Measurements from ENCODE around the gene MED13L.
"Not testable (repeated sequence)": the region's sequence is repeated elsewhere in the genome, so short reads cannot be mapped to it uniquely, and the experiment has no call there.

The MED13L gene

DNA sequence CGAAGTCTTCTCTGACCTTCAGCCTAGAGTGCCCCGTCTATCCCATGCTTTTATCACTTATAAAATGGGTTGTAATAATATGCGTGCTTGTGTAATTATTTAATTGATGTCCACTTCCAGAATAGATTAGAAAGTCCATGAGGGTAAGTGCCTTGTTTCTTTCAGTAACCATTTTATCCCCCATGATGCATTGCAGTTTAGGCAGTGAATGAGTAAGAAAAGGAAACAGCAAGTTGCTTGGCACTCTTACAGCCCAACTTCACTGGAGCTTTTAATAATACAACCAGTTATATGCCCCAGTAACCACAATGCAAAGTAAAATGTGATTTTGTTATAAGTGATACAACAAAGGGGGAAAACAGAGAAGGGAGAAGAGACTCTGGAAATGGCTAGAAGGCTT is 287.3 kb downstream of the MED13L start:
- H3K27me3 ChIP-seq (ENCODE audit: control insufficient read depth, insufficient read depth, low read length), result no peaks in the 10 kb centered on the region
- no peak overlapping the region for H3K9ac ChIP-seq (ENCODE audit: low read depth, low read length)
- H3K4me3 ChIP-seq (ENCODE audit: low read depth, low read length), result no peak overlapping the region
- no peak overlapping the region for H3K27ac ChIP-seq (ENCODE audit: low read depth, low read length)
- H3K36me3 ChIP-seq (ENCODE audit: control insufficient read depth, insufficient read depth, low read length), result peaks cover 63% of the 10 kb centered on the region
- no peaks in the 10 kb centered on the region for H3K9me3 ChIP-seq (ENCODE audit: control insufficient read depth, insufficient read depth, low read length)
- 0 out of 2 replicates have a peak, but pooled peaks cover 12% of the 10 kb centered on the region for H3K4me1 ChIP-seq (ENCODE audit: control insufficient read depth, insufficient read depth, low read length)

DNA sequence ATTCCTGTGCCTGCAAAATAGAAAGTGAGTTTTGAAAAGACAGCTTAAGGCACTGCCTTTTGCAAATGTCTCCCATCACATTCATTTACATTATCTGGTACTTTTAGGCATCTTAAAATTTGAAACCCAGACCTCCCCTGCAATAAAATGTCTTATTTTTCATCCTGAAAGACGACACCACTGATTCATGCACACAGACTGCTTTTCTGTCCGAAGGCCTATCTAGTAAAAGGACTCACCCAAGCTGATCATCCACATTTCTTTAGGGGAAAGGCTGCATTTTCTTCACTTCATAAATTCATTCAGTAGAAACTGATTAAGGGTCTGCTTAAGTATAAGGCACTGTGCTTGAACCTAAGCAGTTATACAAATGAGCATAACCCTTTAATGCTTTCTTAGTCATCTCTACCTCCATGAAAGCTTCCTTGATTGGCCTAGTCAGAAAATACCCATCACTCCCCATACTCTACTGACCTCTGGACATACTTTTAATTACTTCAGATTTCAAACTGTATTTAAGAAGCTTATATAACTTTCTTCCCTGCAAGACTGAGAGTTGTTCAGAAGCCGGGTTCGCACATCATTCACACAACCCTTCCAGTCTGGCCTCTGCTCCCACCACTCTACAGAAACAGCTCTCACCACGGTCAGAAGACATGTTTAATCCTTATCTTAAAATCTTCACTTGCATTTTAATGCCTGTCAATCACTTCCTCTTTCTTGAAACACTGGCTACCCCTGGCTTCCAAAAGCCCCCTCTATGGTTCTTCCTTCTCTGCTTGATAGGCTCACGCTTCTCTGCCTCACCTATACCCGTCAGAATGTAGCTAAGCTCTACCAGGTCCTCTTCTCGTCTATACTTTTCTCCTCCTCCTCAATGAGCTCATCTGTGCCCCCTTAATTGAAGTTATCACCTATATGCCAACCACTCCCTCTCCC is 288.6 kb downstream of the MED13L start:
- Histone ChIP-seq H3K27me3 (ENCODE audit: control insufficient read depth, insufficient read depth, low read length) (no peaks in the 10 kb centered on the region), H3K27ac (ENCODE audit: low read depth, low read length) (peak overlapping the region; percentile 66), H3K4me1 (ENCODE audit: control insufficient read depth, insufficient read depth, low read length) (0 out of 2 replicates have a peak, but pooled peaks cover 12% of the 10 kb centered on the region), H3K36me3 (ENCODE audit: control insufficient read depth, insufficient read depth, low read length) (peaks cover 58% of the 10 kb centered on the region), H3K9me3 (ENCODE audit: control insufficient read depth, insufficient read depth, low read length) (no peaks in the 10 kb centered on the region), H3K9ac (ENCODE audit: low read depth, low read length) (no peak overlapping the region), H3K4me3 (ENCODE audit: low read depth, low read length) (no peak overlapping the region)

DNA sequence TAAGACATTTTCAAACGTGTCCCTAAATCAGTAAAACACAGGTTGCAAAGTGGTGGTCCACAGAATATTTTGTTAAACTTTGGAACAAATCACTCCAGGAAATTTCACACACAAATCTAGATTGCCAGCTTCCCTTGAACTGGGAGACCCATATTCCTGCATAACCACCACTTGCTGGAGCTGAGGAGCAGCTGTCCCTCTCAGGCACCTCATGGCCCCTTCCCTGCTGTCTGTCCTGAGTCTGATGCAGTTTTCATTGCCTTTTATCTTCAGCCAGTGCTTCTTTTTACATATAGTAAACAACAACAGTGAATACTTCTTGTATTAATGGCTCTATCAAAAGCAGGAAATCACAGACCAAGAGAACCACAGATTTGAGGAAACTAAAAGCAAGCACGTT is 289.3 kb downstream of the MED13L start:
- Histone ChIP-seq H3K9ac (ENCODE audit: low read depth, low read length) (no peak overlapping the region), H3K27ac (ENCODE audit: low read depth, low read length) (peak overlapping the region; percentile 66), H3K4me3 (ENCODE audit: low read depth, low read length) (no peak overlapping the region), H3K36me3 (ENCODE audit: control insufficient read depth, insufficient read depth, low read length) (peaks cover 57% of the 10 kb centered on the region), H3K9me3 (ENCODE audit: control insufficient read depth, insufficient read depth, low read length) (no peaks in the 10 kb centered on the region), H3K4me1 (ENCODE audit: control insufficient read depth, insufficient read depth, low read length) (0 out of 2 replicates have a peak, but pooled peaks cover 12% of the 10 kb centered on the region), H3K27me3 (ENCODE audit: control insufficient read depth, insufficient read depth, low read length) (no peaks in the 10 kb centered on the region)

DNA sequence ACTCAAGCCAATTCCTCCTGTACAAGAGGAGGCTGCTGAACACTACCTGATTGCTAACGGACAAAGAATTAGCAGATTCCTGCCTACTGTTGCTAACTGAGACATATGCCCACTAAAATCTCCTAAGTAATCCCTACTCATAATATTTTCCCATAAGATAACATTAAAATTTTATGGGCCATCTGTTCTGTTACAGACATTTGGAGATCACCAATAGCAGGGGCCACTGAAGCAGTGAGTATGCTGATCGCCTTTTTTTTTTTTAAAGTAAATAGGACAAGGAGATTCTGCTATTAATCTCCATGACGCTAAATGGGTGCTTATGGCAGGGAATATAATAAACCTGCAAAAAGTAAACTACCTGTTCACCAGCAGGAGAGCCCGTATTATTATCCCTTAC is 292.9 kb downstream of the MED13L start:
- no peaks in the 10 kb centered on the region for H3K27me3 ChIP-seq (ENCODE audit: control insufficient read depth, insufficient read depth, low read length)
- H3K4me1 ChIP-seq (ENCODE audit: control insufficient read depth, insufficient read depth, low read length), result peaks cover 19% of the 10 kb centered on the region; the same call in 1 of the 2 replicates
- H3K36me3 ChIP-seq (ENCODE audit: control insufficient read depth, insufficient read depth, low read length), result peaks cover 61% of the 10 kb centered on the region
- no peak overlapping the region for H3K27ac ChIP-seq (ENCODE audit: low read depth, low read length)
- H3K4me3 ChIP-seq (ENCODE audit: low read depth, low read length), result no peak overlapping the region
- no peaks in the 10 kb centered on the region for H3K9me3 ChIP-seq (ENCODE audit: control insufficient read depth, insufficient read depth, low read length)
- H3K9ac ChIP-seq (ENCODE audit: low read depth, low read length), result no peak overlapping the region

DNA sequence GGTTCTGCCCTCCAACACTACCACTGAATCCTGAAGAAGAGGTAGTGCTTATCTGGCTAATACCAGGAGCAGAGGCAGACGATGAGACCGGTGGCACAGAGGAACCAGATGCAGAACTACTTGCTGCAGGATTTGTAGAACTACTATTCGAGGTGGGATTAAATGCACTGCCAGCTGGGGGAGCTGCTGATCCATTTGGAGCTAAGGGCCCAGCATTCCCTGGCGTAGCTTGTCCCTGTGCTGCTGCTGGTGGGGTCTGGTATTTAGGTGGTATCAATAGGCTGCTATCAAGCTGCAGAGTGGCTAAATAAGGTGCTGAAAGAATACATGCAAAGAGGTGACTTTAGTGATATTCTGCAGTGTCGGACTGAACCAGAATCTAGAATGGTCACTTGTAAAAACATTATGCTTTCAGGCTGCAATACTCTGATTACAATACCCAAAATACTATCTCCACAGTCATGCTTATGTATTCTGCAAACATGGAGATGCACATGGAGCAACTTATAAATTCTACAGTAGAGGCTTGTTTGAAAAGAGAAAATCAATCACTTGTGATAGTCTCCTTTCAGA is 294.2 kb downstream of the MED13L start:
- Histone ChIP-seq H3K27me3 (ENCODE audit: control insufficient read depth, insufficient read depth, low read length) (no peaks in the 10 kb centered on the region), H3K27ac (ENCODE audit: low read depth, low read length) (no peak overlapping the region), H3K9me3 (ENCODE audit: control insufficient read depth, insufficient read depth, low read length) (no peaks in the 10 kb centered on the region), H3K4me3 (ENCODE audit: low read depth, low read length) (no peak overlapping the region), H3K9ac (ENCODE audit: low read depth, low read length) (no peak overlapping the region), H3K4me1 (ENCODE audit: control insufficient read depth, insufficient read depth, low read length) (peaks cover 15% of the 10 kb centered on the region; the same call in 1 of the 2 replicates), H3K36me3 (ENCODE audit: control insufficient read depth, insufficient read depth, low read length) (peaks cover 63% of the 10 kb centered on the region)

DNA sequence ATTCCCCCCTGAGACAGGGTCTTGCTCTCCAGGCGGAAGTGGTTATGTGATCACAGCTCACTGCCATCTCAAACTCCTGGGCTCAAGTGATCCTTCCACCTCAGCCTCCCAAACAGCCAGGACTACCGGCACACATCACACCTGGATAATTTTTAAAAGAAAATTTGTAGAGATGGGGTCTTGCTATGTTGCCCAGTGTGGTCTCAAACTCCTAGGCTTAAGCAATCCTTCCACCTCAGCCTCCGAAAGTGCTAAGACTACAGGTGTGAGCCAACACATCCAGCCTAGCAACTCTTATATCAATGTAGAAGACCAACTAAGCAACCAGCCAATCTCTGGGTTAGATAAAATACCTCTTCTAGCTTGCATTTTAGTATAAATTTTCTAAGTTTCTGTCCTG is 297.2 kb downstream of the MED13L start:
- Histone ChIP-seq H3K9me3 (ENCODE audit: control insufficient read depth, insufficient read depth, low read length) (no peaks in the 10 kb centered on the region), H3K36me3 (ENCODE audit: control insufficient read depth, insufficient read depth, low read length) (peaks cover 51% of the 10 kb centered on the region), H3K27ac (ENCODE audit: low read depth, low read length) (peak overlapping the region; percentile 25), H3K4me3 (ENCODE audit: low read depth, low read length) (no peak overlapping the region), H3K4me1 (ENCODE audit: control insufficient read depth, insufficient read depth, low read length) (peaks cover 8% of the 10 kb centered on the region; the same call in 1 of the 2 replicates), H3K9ac (ENCODE audit: low read depth, low read length) (no peak overlapping the region), H3K27me3 (ENCODE audit: control insufficient read depth, insufficient read depth, low read length) (no peaks in the 10 kb centered on the region)

DNA sequence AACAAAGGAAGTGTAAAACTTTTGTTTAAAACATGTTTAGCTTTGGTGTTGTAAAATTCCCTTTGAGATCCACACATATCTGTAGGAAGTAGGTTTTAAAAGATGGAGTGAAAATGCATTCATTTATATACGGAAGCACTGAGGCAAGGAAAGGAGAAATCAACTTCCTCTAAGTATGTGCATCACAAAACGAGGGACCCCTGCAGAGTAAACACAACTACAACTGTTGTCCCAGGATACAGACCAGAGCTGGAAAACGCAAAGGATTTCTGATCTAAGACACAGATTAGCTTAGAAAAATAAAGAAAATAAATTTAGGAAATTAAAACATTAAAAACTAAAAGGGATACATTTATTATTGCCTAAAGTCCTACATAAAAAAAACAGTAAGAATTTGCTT is 297.6 kb downstream of the MED13L start:
- Histone ChIP-seq H3K27me3 (ENCODE audit: control insufficient read depth, insufficient read depth, low read length) (no peaks in the 10 kb centered on the region), H3K4me3 (ENCODE audit: low read depth, low read length) (no peak overlapping the region), H3K27ac (ENCODE audit: low read depth, low read length) (peak overlapping the region; percentile 40), H3K4me1 (ENCODE audit: control insufficient read depth, insufficient read depth, low read length) (peaks cover 8% of the 10 kb centered on the region; the same call in 1 of the 2 replicates), H3K9me3 (ENCODE audit: control insufficient read depth, insufficient read depth, low read length) (no peaks in the 10 kb centered on the region), H3K9ac (ENCODE audit: low read depth, low read length) (no peak overlapping the region), H3K36me3 (ENCODE audit: control insufficient read depth, insufficient read depth, low read length) (peaks cover 51% of the 10 kb centered on the region)

DNA sequence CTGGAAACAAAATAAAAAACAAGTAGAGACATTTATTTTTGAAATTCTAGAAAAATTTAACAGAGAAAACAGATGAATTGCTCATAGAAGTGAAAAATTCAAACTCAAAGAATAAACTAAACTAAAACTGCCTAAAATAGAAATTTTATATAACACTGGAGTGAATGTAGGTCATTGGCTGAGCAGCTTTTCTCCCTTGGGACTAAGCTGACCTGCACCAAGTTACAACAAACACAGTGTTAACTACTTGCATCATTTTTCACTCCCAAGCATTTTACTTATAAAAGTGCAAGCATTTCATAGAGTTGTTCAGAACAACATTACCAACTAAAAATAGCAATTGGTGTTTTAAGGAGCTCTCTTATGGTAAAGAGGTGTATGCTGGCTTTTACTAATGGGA is 298.1 kb downstream of the MED13L start:
- Histone ChIP-seq H3K9me3 (ENCODE audit: control insufficient read depth, insufficient read depth, low read length) (no peaks in the 10 kb centered on the region), H3K36me3 (ENCODE audit: control insufficient read depth, insufficient read depth, low read length) (peaks cover 56% of the 10 kb centered on the region), H3K4me3 (ENCODE audit: low read depth, low read length) (no peak overlapping the region), H3K27me3 (ENCODE audit: control insufficient read depth, insufficient read depth, low read length) (no peaks in the 10 kb centered on the region), H3K27ac (ENCODE audit: low read depth, low read length) (peak overlapping the region; percentile 40), H3K9ac (ENCODE audit: low read depth, low read length) (no peak overlapping the region), H3K4me1 (ENCODE audit: control insufficient read depth, insufficient read depth, low read length) (peaks cover 8% of the 10 kb centered on the region; the same call in 1 of the 2 replicates)

DNA sequence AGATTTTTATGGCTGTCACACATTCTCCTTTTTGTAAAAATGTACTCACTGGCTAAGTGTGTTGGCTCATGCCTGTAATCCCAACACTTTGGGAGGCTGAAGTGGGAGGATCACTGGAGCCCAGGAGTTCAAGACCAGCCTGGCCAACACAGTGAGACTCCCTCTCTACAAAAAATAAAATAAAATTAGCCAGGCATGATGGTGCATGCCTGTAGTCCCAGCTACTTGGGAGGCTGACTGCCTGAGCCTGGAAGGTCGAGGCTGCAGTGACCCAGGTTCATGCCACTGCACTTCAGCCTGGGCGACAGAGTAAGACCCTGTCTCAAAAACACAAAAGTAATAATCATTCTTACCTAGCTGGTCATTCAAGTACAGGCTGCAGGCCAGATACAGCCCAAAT is 300.7 kb downstream of the MED13L start:
- H3K9me3 ChIP-seq (ENCODE audit: control insufficient read depth, insufficient read depth, low read length); H3K27ac ChIP-seq (ENCODE audit: low read depth, low read length); H3K4me1 ChIP-seq (ENCODE audit: control insufficient read depth, insufficient read depth, low read length); H3K9ac ChIP-seq (ENCODE audit: low read depth, low read length); H3K27me3 ChIP-seq (ENCODE audit: control insufficient read depth, insufficient read depth, low read length); H3K4me3 ChIP-seq (ENCODE audit: low read depth, low read length): not testable (repeated sequence)
- H3K36me3 ChIP-seq (ENCODE audit: control insufficient read depth, insufficient read depth, low read length), result peaks cover 51% of the 10 kb centered on the region

DNA sequence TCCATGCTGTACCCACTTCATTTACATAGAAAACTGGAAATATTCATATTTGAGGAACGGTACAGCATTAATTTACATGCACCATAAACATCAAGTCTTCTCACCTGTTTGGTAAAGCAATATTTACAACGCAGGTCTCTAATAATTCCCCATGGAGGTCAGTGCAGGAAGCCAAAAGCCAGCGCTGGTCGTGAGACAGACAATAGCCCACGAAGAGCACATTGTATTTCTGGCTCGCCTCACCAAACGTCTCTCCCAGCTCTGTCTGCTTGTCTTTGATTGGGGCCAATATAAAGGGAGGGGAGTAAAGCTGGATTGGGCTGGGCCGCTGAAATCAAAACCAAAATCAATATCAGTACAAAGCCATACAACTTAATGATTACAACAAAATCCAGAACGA is 302.1 kb downstream of the MED13L start:
- H3K4me1 ChIP-seq (ENCODE audit: control insufficient read depth, insufficient read depth, low read length), result peaks cover 8% of the 10 kb centered on the region; the same call in 1 of the 2 replicates
- H3K36me3 ChIP-seq (ENCODE audit: control insufficient read depth, insufficient read depth, low read length), result peaks cover 52% of the 10 kb centered on the region
- no peaks in the 10 kb centered on the region for H3K27me3 ChIP-seq (ENCODE audit: control insufficient read depth, insufficient read depth, low read length)
- H3K9ac ChIP-seq (ENCODE audit: low read depth, low read length), result no peak overlapping the region
- no peak overlapping the region for H3K27ac ChIP-seq (ENCODE audit: low read depth, low read length)
- H3K9me3 ChIP-seq (ENCODE audit: control insufficient read depth, insufficient read depth, low read length), result no peaks in the 10 kb centered on the region
- H3K4me3 ChIP-seq (ENCODE audit: low read depth, low read length), result no peak overlapping the region

All from HUES48 (cell line).